ENCODE data around the gene KDM5B.

DNA sequence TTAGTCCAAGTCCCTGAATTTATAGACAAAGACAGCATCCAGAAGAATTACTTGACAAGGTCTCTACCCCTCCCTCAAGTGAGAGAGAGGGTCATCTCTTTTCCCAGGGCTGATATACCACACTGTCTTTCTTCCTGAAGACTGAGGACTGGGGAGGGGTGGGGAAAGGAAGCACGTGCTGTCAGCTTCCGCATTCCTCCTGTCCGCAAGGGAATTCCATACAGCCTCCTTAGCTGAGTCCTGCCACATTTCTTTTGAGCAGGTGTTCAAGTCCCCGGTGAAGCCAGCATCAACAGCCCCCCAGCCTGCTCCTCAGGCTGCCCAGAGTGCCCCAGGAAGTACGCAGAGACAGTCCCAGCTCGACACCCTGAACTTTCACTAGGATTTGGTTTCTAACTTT lies 36.7 kb upstream of the KDM5B start:
- TF ChIP-seq CTCF (IDR thresholded peaks at IDR 0.05) = no peak
- no peak for TF ChIP-seq ZFX (IDR thresholded peaks at IDR 0.05; ENCODE audit: borderline replicate concordance)
